Suprapubic skin (tissue), 4 donors: ENCODE measurements around the gene ZBTB8OS. TPM values are rescaled to one million over a fixed set of nuclear protein-coding genes. Genes with fewer than 3 reads are reported as not detected.

ENCODE experiments used
- DNase-seq, 2 donors: peaks; one replicate each; pipeline ENCODE4 v3.0.0-alpha.2; 2019; ENCODE audit warnings: low spot score in 2 of 2
- H3K27ac ChIP-seq: fragments of 200-600 bp; sonication (generic); one replicate; pipeline ENCODE4 v1.5.1; 2019
- H3K27me3 ChIP-seq: fragments of 200-600 bp; sonication (generic); one replicate; pipeline ENCODE4 v1.5.1; 2019
- H3K36me3 ChIP-seq: fragments of 200-600 bp; sonication (generic); one replicate; pipeline ENCODE4 v1.5.1; 2019
- H3K4me1 ChIP-seq: fragments of 200-600 bp; sonication (generic); one replicate; pipeline ENCODE4 v1.5.1; 2019
- H3K4me3 ChIP-seq: fragments of 200-600 bp; sonication (generic); one replicate; pipeline ENCODE4 v1.5.1; 2019; ENCODE audit warnings: mild to moderate bottlenecking
- H3K9me3 ChIP-seq: fragments of 200-600 bp; sonication (generic); one replicate; pipeline ENCODE4 v1.5.1; 2019
- EP300 ChIP-seq: sonication (generic); formaldehyde crosslinking; IDR thresholded peaks from one replicate; pipeline ENCODE4 v1.6.1; 2017; ENCODE audit warnings: antibody characterized with exemption
- POLR2A ChIP-seq, 2 donors: fragments of 450-650 bp; IDR thresholded peaks; one replicate each; pipeline ENCODE4 v1.6.1; 2017; ENCODE audit warnings: antibody characterized with exemption in 2 of 2, mild to moderate bottlenecking in 2 of 2, moderate library complexity in 2 of 2
- POLR2AphosphoS5 ChIP-seq, 3 donors: sonication (generic); formaldehyde crosslinking; IDR thresholded peaks; one replicate each; pipeline ENCODE4 v1.6.1; 2017; ENCODE audit warnings: antibody characterized with exemption in 3 of 3
- WGBS: methylation state at CpG from one replicate; pipeline ENCODE4 v1.1.5; 2018; 5-methylcytosine and 5-hydroxymethylcytosine counted together
- total RNA-seq, 4 donors: library from RNA; depleted of rRNA; stranded (reverse); fragments of >200 nt; gene quantifications; one replicate each; pipeline ENCODE4 v1.1.0, GENCODE V29; 2016
- TF ChIP-seq, protein P1 (sequence below), 2 donors: fragments of 200-600 bp in 1 of 2; fragments of 450-650 bp in 1 of 2; sonication (generic) in 1 of 2; IDR thresholded peaks; one replicate each; pipeline ENCODE4 v1.5.1; 2016 to 2019; ENCODE audit warnings: antibody characterized with exemption in 2 of 2, mild to moderate bottlenecking in 1 of 2, moderate library complexity in 1 of 2

ZBTB8OS gene
- total RNA-seq, 4 donors from 2014 or later: 19.2 to 29.9 (median 24.0) TPM

DNA sequence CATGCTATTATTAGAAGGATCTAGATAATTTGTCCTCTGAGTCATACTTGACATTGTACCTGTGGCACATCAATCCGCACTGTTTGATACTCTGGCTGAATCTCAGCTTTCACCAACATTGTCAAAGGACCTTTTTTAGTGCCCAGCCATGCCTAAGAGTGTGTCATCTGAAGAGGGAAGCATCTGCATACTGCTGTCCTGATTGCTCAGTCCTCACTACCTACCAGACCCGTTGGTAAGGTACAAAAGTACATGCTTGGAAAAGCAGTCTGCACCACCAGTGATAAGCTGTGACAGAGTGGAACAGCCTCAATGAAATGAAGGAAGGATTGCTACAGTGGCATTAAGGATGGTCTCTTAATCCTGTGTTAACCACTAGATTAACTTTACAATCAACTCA, 35.1 kb upstream of the ZBTB8OS start:
- 75% methylated on average over 2 of the region's 2 CpGs for WGBS
- peak overlapping the region; percentile 46 for H3K27ac ChIP-seq

DNA sequence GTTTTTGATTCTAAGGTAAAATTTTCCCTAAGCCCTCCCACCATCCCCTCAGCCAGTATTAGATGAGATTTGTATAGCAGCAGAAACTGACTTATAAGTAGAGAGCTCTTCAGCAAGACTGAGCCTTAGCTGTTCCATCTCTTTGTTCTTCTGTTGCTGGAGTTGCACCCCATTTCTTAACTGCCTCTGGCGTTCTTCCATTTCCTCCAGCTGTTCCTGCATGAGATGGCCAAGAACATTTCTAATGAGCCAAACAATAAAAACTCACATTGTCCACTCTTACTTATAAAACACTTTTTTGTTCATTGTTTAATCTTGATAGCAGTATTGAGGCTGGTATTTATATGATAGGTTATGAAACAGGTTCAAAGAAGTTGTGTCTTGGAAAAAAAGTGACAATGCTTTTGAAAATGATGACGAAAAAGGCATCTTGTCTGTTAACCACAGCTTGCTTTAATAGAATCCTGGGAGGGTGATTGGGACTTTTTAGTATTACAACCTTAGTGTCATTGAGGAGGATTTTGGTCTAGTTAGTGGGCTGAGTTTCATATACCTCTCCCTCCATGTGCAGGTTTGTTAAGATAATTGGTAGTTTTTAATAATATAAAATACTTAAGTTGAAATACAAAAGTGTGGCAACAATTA, 33.9 kb upstream of the ZBTB8OS start:
- no peak overlapping the region for H3K4me3 ChIP-seq
- 37% methylated on average over 2 of the region's 2 CpGs for WGBS
- peak overlapping the region; percentile 46 for H3K27ac ChIP-seq
- TF ChIP-seq, protein P1, sequence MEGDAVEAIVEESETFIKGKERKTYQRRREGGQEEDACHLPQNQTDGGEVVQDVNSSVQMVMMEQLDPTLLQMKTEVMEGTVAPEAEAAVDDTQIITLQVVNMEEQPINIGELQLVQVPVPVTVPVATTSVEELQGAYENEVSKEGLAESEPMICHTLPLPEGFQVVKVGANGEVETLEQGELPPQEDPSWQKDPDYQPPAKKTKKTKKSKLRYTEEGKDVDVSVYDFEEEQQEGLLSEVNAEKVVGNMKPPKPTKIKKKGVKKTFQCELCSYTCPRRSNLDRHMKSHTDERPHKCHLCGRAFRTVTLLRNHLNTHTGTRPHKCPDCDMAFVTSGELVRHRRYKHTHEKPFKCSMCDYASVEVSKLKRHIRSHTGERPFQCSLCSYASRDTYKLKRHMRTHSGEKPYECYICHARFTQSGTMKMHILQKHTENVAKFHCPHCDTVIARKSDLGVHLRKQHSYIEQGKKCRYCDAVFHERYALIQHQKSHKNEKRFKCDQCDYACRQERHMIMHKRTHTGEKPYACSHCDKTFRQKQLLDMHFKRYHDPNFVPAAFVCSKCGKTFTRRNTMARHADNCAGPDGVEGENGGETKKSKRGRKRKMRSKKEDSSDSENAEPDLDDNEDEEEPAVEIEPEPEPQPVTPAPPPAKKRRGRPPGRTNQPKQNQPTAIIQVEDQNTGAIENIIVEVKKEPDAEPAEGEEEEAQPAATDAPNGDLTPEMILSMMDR (IDR thresholded peaks at IDR 0.05): no peak
- TF ChIP-seq POLR2AphosphoS5 (IDR thresholded peaks at IDR 0.05): peak in 1 of 3 donors; percentile 24
- H3K27me3 ChIP-seq: no peaks in the 10 kb centered on the region
- H3K9me3 ChIP-seq: no peaks in the 10 kb centered on the region
- DNase-seq: peak in 1 of 2 donors; percentile 42
- peaks cover 20% of the 10 kb centered on the region for H3K4me1 ChIP-seq
- H3K36me3 ChIP-seq: peaks cover 47% of the 10 kb centered on the region

More for the DNA sequence above, 35.1 kb upstream of the ZBTB8OS start:
- H3K27me3 ChIP-seq: no peaks in the 10 kb centered on the region
- TF ChIP-seq POLR2A (IDR thresholded peaks at IDR 0.05) (no peak), POLR2AphosphoS5 (IDR thresholded peaks at IDR 0.05) (no peak), EP300 (no peak)
- TF ChIP-seq, protein P1 (IDR thresholded peaks at IDR 0.05): no peak
- H3K4me1 ChIP-seq: peaks cover 20% of the 10 kb centered on the region
- no peaks in the 10 kb centered on the region for H3K9me3 ChIP-seq
- H3K36me3 ChIP-seq: peaks cover 40% of the 10 kb centered on the region
- peak in 1 of 2 donors; percentile 2 for DNase-seq
- no peak overlapping the region for H3K4me3 ChIP-seq

DNA sequence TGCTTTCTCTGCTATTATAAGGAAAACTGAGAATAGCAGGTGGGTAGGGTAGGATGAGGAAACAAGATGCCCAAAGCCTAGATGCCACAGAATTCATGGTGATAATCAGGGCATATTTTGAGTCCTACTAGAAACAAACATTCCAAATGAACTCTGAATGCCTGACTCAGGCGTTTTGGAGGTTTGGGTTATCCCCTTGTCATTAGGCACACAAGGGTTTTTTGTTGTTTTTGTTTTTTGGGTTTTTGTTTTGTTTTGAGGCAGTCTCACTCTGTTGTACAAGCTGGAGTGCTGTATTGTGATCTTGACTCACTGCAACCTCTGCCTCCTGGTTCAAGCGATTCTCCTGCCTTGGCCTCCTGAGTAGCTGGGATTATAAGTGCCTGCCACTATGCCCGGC, 33.0 kb upstream of the ZBTB8OS start:
- H3K27me3 ChIP-seq: no peaks in the 10 kb centered on the region
- H3K4me1 ChIP-seq: peaks cover 20% of the 10 kb centered on the region
- DNase-seq: peak in 1 of 2 donors; percentile 1
- H3K36me3 ChIP-seq: peaks cover 56% of the 10 kb centered on the region
- TF ChIP-seq POLR2A (IDR thresholded peaks at IDR 0.05) (no peak), POLR2AphosphoS5 (IDR thresholded peaks at IDR 0.05) (no peak), EP300 (no peak)
- TF ChIP-seq, protein P1 (IDR thresholded peaks at IDR 0.05): no peak
- H3K4me3 ChIP-seq: no peak overlapping the region
- H3K27ac ChIP-seq: peak overlapping the region; percentile 33
- no peaks in the 10 kb centered on the region for H3K9me3 ChIP-seq
- WGBS: 72% methylated on average over 3 of the region's 3 CpGs

DNA sequence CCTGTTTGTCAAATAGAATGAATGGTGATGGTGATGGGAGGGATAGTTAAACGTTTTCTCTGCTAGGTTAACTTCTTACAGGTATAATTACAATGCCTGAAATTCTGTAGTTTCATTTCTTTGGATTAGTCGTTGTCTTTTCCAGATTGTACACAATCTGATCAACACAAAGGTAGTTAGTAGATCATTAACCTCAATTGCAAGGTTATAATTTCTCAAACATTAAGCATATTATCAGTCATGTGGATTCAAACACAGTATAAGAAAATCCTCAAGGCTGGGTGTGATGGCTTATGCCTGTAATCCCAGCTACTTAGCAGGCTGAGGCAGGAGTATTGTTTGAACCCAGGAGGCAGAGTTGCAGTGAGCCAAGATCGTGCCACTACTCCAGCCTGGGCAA, 31.6 kb upstream of the ZBTB8OS start:
- H3K4me1 ChIP-seq: peaks cover 15% of the 10 kb centered on the region
- H3K36me3 ChIP-seq: peaks cover 68% of the 10 kb centered on the region
- TF ChIP-seq, protein P1 (IDR thresholded peaks at IDR 0.05): no peak
- TF ChIP-seq POLR2AphosphoS5 (IDR thresholded peaks at IDR 0.05) (no peak), POLR2A (IDR thresholded peaks at IDR 0.05) (no peak), EP300 (no peak)
- H3K27me3 ChIP-seq: no peaks in the 10 kb centered on the region
- no peak overlapping the region for H3K27ac ChIP-seq
- H3K4me3 ChIP-seq: no peak overlapping the region
- no peak for DNase-seq
- no peaks in the 10 kb centered on the region for H3K9me3 ChIP-seq
- 69% methylated on average over 3 of the region's 3 CpGs for WGBS

DNA sequence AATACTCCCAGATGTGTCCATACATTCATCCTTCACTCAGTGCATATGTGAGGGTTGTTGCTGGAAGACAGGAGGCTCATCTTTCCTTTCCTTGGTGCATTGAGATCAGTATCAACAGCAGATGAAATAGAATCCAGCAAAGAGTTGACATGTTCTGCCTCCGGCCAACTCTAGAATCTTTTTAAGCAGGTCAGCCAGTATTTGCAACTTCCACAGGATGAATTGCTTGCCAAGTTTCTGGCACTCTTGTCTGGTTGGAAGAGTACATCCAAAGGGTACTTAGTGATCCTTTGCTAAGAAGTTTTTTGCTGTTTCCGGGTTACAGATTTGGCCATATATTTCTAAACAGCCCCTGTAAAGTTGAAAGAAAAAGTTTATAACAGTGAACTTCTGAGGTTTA, 31.2 kb upstream of the ZBTB8OS start:
- Histone ChIP-seq H3K4me1 (peaks cover 15% of the 10 kb centered on the region), H3K9me3 (no peaks in the 10 kb centered on the region), H3K36me3 (peaks cover 68% of the 10 kb centered on the region), H3K27ac (no peak overlapping the region), H3K27me3 (no peaks in the 10 kb centered on the region), H3K4me3 (no peak overlapping the region)
- DNase-seq: no peak
- WGBS: 66% methylated on average over 2 of the region's 2 CpGs
- TF ChIP-seq POLR2AphosphoS5 (IDR thresholded peaks at IDR 0.05) (no peak), EP300 (no peak), POLR2A (IDR thresholded peaks at IDR 0.05) (no peak)
- TF ChIP-seq, protein P1 (IDR thresholded peaks at IDR 0.05): no peak
